Measurements from ENCODE around the gene ELMO3. TPM values are rescaled to one million over a fixed set of nuclear protein-coding genes. Genes with fewer than 3 reads are reported as not detected.
A peak's percentile ranks its signal among the peaks of the same experiment; 100 is the strongest.

Gene ELMO3
- total RNA-seq, 1 donor from 2014 or later = 4.5 TPM

GRCh38 chr16:67163164-67163998, 35.5 kb upstream of the ELMO3 start:
- H3K4me1 Mint-ChIP-seq = peaks cover 15% of the 10 kb centered on the region
- peak overlapping the region; percentile 47 for H3K4me3 Mint-ChIP-seq
- no peaks in the 10 kb centered on the region for H3K9me3 Mint-ChIP-seq
- H3K36me3 Mint-ChIP-seq (ENCODE audit: low read depth) = no peaks in the 10 kb centered on the region
- H3K27me3 Mint-ChIP-seq (ENCODE audit: low read depth) = peaks cover 97% of the 10 kb centered on the region
- H3K27ac Mint-ChIP-seq (ENCODE audit: unreplicated experiment) = no peak overlapping the region
- DNase-seq (ENCODE audit: low read depth, low spot score) = no peak
- TF ChIP-seq, protein P1, sequence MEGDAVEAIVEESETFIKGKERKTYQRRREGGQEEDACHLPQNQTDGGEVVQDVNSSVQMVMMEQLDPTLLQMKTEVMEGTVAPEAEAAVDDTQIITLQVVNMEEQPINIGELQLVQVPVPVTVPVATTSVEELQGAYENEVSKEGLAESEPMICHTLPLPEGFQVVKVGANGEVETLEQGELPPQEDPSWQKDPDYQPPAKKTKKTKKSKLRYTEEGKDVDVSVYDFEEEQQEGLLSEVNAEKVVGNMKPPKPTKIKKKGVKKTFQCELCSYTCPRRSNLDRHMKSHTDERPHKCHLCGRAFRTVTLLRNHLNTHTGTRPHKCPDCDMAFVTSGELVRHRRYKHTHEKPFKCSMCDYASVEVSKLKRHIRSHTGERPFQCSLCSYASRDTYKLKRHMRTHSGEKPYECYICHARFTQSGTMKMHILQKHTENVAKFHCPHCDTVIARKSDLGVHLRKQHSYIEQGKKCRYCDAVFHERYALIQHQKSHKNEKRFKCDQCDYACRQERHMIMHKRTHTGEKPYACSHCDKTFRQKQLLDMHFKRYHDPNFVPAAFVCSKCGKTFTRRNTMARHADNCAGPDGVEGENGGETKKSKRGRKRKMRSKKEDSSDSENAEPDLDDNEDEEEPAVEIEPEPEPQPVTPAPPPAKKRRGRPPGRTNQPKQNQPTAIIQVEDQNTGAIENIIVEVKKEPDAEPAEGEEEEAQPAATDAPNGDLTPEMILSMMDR (conservative IDR thresholded peaks at IDR 0.05) = no peak

DNA sequence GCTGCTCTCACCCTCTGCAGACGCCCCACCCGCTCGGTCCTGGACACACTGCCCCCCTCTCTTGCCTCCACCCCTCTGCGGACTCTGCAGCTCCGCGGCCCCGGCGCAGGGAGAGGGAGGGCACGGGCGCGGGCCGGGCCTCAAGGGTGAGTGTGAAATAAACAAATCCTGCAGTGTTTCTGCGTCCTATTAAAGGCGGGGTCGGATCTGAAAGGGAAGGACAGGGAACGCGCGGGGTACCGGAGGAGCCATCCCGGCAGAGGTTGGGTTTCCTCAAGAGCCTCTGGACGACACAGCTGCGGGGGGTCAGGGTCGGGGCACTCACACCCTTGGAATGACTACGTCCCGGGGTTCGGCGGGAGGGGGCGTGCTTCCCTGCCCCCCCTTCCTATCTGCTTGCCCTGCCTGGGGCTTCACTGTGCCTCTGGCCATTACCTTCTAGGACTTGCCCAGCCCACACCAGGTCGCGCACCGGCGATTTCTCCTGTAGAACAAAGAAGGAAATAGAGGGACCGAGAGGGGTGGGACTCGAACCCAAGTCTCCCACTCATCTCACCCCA, 34.9 kb upstream of the ELMO3 start:
- TF ChIP-seq, protein P1 (conservative IDR thresholded peaks at IDR 0.05) = no peak
- no peaks in the 10 kb centered on the region for H3K9me3 Mint-ChIP-seq
- peak overlapping the region; percentile 54 for H3K4me3 Mint-ChIP-seq
- no peak overlapping the region for H3K27ac Mint-ChIP-seq (ENCODE audit: unreplicated experiment)
- peaks cover 97% of the 10 kb centered on the region for H3K27me3 Mint-ChIP-seq (ENCODE audit: low read depth)
- peaks cover 9% of the 10 kb centered on the region for H3K4me1 Mint-ChIP-seq
- no peaks in the 10 kb centered on the region for H3K36me3 Mint-ChIP-seq (ENCODE audit: low read depth)
- DNase-seq (ENCODE audit: low read depth, low spot score) = no peak

GRCh38 chr16:67164599-67165061, 34.3 kb upstream of the ELMO3 start, which contains the start of gene HSF4:
Gene HSF4, plus strand, starts transcription at chr16:67164745. Its CDS starts 67 bp downstream, at chr16:67164812.
- Mint-ChIP-seq H3K4me1 (peaks cover 8% of the 10 kb centered on the region), H3K36me3 (ENCODE audit: low read depth) (no peaks in the 10 kb centered on the region), H3K27me3 (ENCODE audit: low read depth) (peaks cover 97% of the 10 kb centered on the region), H3K9me3 (no peaks in the 10 kb centered on the region), H3K4me3 (peak within 1 kb of the TSS; percentile 57), H3K27ac (ENCODE audit: unreplicated experiment) (no peak within 1 kb of the TSS)
- TF ChIP-seq, protein P1 (conservative IDR thresholded peaks at IDR 0.05) = no peak
- DNase-seq (ENCODE audit: low read depth, low spot score) = no peak

DNA sequence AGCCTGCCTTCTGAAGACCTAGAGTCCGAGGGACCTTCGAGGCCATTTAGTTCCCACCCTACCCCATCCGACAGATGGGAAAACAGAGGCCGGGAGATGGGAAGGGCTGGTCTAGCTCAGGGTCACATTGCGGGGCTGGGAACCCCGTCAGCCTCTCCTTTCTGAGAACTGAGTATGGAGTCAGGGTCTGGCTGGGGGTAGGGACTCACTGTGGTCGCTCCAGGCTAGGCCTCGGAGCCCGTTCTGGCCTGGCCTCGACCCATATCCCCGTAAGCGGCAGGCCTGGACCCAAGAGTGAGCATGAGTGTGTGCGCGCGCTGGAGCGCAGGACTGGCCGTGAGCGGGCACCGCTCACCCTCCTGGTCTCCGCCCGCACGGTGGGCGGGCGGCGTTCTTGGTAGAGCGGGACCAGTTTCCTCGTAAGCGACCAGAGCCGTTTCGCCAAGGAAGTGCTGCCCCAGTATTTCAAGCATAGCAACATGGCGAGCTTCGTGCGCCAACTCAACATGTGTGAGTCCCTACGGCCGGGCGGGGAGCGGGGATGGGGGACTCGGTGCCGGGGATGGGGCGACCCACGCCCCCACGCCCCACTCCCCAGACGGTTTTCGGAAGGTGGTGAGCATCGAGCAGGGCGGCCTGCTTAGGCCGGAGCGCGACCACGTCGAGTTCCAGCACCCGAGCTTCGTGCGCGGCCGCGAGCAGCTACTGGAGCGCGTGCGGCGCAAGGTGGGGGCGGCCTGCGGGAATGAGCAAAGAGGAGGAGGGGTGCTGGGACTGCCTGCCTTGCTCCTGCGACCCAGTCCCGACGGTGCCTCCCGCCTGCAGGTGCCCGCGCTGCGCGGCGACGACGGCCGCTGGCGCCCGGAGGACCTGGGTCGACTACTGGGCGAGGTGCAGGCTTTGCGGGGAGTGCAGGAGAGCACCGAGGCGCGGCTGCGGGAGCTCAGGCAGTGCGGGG, 33.5 kb upstream of the ELMO3 start:
- Mint-ChIP-seq H3K9me3 (no peaks in the 10 kb centered on the region), H3K36me3 (ENCODE audit: low read depth) (no peaks in the 10 kb centered on the region), H3K4me3 (peak overlapping the region; percentile 57), H3K4me1 (peaks cover 14% of the 10 kb centered on the region), H3K27me3 (ENCODE audit: low read depth) (peaks cover 96% of the 10 kb centered on the region), H3K27ac (ENCODE audit: unreplicated experiment) (no peak overlapping the region)
- TF ChIP-seq, protein P1 (conservative IDR thresholded peaks at IDR 0.05) = no peak
- DNase-seq (ENCODE audit: low read depth, low spot score) = no peak

DNA sequence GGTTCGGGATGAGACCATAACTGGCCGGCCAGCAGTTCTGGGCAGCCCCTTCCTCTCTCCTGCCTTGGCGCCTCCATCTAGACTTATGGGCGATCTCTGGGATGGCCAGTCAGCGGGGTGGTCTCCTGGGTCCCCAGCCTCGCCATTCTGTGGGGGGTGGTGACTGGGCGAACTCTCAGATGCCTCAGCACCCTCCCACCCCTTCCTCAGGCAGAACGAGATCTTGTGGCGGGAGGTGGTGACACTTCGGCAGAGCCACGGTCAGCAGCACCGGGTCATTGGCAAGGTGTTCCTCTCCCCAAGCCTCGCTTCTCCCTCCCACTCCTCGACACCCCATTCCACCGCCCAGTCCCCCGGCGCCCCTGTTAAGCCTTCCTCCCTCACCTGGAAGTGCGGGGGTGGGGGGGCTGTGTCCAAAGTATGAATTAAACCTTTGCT, 32.8 kb upstream of the ELMO3 start:
- peaks cover 94% of the 10 kb centered on the region for H3K27me3 Mint-ChIP-seq (ENCODE audit: low read depth)
- TF ChIP-seq, protein P1 (conservative IDR thresholded peaks at IDR 0.05) = no peak

More for the DNA sequence above, 32.8 kb upstream of the ELMO3 start:
- H3K9me3 Mint-ChIP-seq = no peaks in the 10 kb centered on the region
- H3K4me3 Mint-ChIP-seq = no peak overlapping the region
- H3K27ac Mint-ChIP-seq (ENCODE audit: unreplicated experiment) = no peak overlapping the region
- DNase-seq (ENCODE audit: low read depth, low spot score) = no peak
- peaks cover 13% of the 10 kb centered on the region for H3K4me1 Mint-ChIP-seq
- H3K36me3 Mint-ChIP-seq (ENCODE audit: low read depth) = no peaks in the 10 kb centered on the region
